ENCODE results near the gene XAB2.

The XAB2 gene

GRCh38 chr19:7632340-7633203 is 3.2 kb upstream of the XAB2 start:
- DNase-seq = no peak

DNA sequence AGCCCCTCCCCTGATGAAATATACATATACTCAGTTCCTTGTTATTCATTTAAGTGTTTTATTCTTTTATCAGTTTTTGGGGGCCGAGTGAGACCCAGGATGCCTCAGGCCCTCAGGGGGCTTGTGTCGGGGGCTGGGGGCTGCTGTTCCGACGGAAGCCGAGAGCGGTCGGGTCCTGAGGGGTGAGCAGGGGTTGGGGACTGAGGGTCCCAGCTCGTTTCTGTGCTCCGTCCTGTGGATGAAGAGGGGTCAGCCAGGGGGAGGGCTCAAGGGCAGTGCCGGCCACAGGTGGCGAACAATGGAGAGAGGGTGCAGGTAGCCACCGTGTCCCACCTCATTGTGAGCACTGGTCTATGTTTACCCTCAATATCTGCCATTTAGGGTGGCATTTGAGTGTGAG is 2.2 kb upstream of the XAB2 start:
- DNase-seq = no peak

- no peak for DNase-seq
Observed at GRCh38 chr19:7628589-7629311, 595 bp downstream of the XAB2 start.

- no peak for DNase-seq
Observed at GRCh38 chr19:7627166-7627565, 2.2 kb downstream of the XAB2 start.

DNA sequence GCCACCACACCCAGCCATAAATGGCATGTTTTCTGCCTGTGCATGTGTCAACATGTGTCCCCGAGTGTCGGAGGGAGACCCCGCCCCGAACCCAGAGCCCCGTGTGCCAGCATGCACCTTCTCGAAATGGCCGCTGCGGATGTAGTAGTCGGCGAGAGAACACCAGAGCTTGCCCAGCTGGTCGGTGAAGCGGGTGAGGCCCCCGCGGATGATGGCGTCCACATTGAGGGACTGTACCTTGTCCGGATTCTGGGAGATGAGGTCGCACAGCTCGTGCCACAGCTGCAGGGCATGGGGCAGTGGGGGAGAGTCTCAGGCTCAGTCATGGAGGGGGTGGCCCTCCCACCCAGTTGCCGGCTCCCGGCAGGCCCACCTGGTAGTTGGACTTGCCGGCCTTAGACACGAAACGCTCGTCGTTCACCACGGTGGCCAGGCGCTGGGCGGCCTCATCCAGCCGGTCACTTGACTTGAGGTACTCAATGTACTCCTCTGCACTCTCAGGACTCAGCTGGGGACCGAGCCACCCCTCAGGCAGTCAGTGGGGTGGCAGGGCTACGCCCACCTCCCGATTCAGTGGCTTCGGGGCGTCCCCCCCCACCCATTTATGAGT is 3.5 kb downstream of the XAB2 start:
- DNase-seq = no peak

DNA sequence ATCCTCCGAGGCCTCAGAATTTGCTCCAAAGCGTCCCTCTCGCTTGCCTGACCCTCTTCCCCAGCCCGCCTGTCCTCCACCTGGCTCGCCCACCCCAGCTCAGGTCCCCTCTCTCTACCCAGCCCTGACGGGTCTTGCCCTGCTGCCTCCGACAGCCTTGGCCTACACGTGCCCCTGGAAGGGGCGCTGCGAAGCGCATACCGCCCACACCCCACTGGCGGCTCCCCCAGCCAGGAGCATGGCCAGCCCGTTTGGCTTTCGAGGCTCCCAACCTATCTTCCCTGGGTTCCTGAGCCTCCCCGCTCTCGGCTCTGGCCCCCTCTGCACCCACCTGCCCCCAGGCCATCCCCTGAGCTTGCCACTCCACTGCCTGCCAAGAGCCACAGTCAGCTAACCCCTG is 4.5 kb downstream of the XAB2 start:
- DNase-seq = no peak

- DNase-seq = no peak
Observed at GRCh38 chr19:7623725-7624603, 5.4 kb downstream of the XAB2 start.

DNA sequence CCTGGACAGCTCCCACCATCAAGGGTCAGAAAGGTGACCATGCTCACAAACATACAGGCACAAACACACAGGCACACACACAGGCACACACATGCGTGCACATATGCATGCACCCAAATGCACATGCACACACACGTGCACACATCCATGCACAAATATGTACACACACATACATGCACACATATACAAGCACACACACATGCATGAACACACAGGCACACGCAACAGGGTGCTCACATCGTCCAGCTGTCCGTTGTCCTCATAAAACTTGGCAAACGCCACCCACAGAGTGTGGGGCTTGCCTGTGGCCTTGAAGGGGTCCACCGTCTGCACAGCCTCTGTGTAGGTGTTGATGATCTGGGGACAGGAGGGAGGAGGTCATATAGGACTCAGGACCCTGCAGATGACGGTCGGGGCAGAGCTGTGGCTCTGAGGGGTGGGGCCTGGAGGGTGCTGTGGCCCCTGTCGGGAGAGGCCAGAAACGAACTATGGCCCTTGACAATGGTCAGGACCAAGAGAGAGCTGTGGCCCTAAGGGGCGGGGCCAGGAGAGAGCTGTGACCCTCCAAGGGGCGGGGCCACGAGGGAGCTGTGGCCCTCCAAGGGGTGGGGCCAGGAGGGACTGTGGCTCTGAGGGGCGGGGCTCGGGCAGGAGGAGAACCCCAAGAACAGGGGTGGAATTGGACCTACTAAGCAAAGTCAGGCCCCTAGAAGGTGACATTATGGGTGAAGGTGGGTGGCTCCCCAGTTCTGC is 6.2 kb downstream of the XAB2 start:
- no peak for DNase-seq

DNA sequence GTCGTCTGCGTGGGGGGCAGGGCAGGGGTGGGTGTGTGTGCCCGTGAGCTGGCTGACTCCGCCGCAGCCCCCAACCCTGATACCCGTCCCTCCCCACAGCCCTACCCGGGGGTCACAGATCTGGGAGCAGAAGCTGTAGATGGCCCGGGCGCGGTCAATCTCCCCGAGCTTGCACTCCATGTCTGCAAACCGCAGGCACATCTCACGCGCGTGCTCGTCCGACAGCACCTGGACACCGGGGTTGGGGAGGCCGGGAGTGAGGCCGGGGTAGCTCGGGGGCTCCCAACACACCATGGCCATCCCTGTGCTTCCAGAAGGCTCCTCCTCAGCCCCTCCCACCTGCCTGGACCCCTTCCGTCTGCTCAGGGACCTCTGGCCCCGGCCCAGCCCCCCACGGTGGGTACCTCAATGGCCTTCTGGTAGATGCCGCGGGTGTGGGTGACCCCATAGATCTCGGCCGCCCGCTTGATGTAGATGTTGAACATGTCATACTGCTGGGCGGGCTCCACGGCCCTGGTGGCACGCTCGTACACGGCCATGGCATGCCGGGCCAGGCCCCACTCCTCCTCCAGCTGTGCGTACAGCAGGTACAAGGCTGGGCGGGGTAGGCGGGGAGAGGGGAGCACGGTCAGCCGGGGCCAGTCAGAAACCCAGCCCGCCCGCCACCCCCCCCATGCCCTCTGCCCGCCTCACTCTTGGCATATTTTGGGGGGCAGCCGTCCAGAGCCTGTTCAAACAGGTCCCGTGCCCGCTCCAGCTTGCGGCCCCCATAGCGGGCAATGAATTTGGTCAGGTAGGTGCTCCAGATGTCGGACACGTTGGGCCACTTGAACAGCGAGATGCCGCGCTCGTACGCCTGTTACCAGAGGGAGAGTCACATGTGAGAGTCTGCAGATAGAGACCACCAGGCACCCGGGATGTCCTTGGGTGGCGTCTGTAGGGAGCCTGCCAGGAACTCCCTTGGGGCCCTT is 8.6 kb downstream of the XAB2 start:
- no peak for DNase-seq

DNA sequence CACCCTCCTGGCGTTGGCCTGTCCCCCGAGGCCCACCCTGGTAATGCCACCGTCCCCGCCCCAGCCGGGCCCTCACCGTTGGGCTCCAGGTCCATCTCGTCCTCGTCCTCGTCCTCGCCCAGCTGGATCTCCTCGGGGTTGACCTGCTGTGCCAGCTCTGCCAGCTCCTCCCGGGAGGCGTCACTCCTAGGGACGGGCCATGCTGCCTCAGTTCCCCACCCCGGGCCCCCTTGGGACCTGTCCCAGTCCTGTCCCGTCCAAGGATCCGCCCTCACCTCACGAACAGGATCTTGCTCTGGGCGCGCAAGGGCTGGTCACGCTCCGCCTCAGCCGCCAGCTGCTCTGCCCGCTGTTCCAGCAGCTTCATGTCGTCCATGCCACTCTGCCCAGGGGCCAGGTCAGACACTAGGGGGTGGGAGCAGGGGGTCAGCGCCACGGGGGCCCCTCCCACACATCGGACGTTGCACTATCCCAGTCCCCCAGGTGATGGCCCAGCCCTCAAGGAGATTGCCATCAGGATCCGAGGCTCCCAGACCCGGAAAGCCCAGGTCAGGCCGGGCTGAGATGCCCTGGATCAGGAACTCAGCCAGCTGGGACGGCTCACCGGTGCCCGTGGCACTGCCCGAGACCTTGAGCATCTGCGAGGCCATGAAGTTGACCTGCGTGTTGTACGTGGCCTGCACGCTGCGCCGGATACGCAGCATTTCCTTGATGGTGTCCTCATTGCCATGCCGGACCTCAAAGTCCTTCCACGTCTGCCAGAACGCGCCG is 9.5 kb downstream of the XAB2 start:
- DNase-seq = no peak

DNA sequence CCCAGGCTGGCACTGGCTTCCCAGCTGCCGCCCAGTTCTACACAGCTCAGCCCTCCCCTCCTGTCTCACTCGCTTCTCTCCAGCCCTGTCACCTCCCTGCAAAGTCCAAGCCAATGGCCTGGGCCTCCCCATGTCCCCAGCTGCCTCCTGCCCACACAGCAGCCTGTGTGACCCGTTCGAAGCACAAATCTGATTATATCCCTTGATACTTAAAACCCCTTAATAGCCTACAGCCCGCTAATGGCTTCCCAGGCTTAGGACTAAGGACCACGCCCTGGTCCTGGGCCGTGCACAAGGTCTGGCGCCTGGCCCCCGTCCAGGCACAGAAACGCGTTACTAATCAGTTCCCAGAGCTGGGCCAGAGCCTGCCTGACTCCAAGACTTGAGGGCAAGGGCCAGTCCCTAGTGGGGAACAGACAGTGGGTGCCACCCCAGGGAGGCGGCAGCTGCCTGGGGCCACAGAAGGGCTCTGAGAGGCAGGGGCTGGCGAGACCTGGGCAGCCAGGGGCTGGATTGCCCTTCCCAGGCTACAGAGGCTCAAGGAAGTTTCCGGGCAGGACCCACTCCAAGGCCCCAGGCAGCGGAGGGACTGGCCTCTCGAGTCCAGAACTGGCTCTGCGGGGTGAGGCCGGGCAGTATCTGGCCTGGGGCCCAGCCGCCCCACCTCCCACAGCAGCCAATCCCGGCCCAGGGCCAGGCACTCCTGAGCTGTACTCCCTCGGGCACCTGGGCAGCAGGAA is 10.4 kb downstream of the XAB2 start:
- DNase-seq = no peak

DNA sequence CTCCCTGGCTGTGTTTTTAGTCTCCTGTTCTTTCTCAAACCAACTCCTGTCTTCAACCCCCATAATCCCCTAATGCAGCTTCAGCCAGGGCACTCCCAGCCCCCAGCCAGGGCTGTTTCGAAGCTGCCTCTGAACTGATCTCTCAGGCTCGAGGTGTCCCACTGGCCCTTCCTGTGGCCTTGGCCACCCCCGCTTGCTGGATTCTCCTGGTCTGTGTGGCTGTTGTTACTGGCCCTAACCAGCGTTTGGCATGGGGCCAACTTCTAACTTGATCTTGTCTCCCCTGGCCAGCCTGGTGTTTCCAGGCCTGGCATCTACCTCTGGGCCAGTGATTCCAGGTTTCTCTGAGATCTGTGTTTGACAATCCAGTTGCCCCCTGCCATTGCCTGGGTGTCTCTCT is 11.0 kb downstream of the XAB2 start:
- DNase-seq = no peak

GRCh38 chr19:7617735-7618134 is 11.6 kb downstream of the XAB2 start:
- DNase-seq = no peak

GRCh38 chr19:7617172-7617571 is 12.2 kb downstream of the XAB2 start:
- DNase-seq = no peak

- no peak for DNase-seq
Observed at GRCh38 chr19:7614859-7615741, 14.2 kb downstream of the XAB2 start.

- no peak for DNase-seq
Observed at GRCh38 chr19:7612282-7613274, 16.8 kb downstream of the XAB2 start.

Data from NCI-H748 treated with DMSO at 0.1 percent for 48 hours (cell line).